ENCODE data around the gene ZCRB1. TPM values are rescaled to one million over a fixed set of nuclear protein-coding genes. Genes with fewer than 3 reads are reported as not detected.

ZCRB1 gene
- total RNA-seq, 1 donor from 2014 or later, result 4.4 TPM

- no peak for TF ChIP-seq CTCF (IDR thresholded peaks at IDR 0.05)
- H3K27me3 ChIP-seq, result no peaks in the 10 kb centered on the region
- peaks cover 0 to 9% of the 10 kb centered on the region in 2 donors for H3K36me3 ChIP-seq
- DNase-seq (ENCODE audit: low spot score in 2 of 2), result no peak
- H3K27ac ChIP-seq, result no peak overlapping the region
- no peaks in the 10 kb centered on the region for H3K9me3 ChIP-seq
- intact Hi-C loops (cut with DNase I), result loop anchor here (10.0 kb wide), 1 partner anchor 261 kb away; the partner anchor contains the start of gene PRICKLE1
- peaks cover 0 to 13% of the 10 kb centered on the region in 2 donors for H3K4me1 ChIP-seq
- H3K4me3 ChIP-seq, result no peak overlapping the region
Measured at GRCh38 chr12:42323856-42324255, 2.0 kb downstream of the ZCRB1 start.

DNA sequence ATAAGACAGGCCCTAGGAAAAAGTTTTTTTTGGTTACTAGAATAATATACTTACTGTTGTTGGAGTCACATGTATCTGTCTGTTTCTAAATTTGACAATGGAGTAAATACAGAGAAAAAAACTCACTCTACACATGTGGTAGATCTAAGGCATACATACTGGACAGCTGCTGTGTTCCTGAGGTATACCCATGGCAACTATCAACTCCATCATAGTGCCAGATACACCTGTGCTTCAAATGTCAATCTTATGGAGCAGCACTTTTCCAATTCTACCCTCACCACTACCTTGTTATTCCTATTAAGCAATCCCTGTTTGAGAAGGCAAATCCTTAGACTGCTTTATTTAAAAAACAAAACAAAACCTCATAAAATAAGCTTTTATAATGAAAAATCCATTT is 3.3 kb downstream of the ZCRB1 start:
- H3K4me1 ChIP-seq, result peaks cover 0 to 10% of the 10 kb centered on the region in 2 donors
- no peak for DNase-seq (ENCODE audit: low spot score in 2 of 2)
- H3K9me3 ChIP-seq, result no peaks in the 10 kb centered on the region
- intact Hi-C loops (cut with DNase I), result loop anchor here (10.0 kb wide), 1 partner anchor 262 kb away; the partner anchor contains the start of gene PRICKLE1
- no peak overlapping the region for H3K4me3 ChIP-seq
- peaks cover 5 to 12% of the 10 kb centered on the region in 2 donors for H3K36me3 ChIP-seq
- no peak for TF ChIP-seq CTCF (IDR thresholded peaks at IDR 0.05)
- H3K27me3 ChIP-seq, result no peaks in the 10 kb centered on the region
- no peak overlapping the region for H3K27ac ChIP-seq

DNA sequence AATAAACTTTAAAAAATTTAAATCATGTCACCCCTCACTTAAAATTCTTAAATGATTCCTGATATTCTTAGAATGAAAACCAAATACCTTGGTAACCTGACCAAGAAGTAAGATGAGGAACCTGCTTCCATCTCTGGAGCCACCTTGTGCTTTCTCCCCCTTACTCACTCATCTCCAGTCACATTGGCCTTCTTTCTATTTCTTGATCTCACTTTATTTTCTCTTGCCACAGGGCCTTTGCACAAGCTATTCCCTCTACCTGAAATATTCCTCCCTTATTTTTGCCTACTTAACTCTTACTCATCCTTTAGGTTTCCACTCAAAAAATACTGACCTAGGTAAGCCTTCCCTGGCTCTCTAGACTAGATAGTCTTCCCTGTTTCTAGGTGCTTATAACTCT is 5.1 kb downstream of the ZCRB1 start:
- Histone ChIP-seq H3K9me3 (no peaks in the 10 kb centered on the region), H3K27me3 (no peaks in the 10 kb centered on the region), H3K27ac (no peak overlapping the region), H3K4me1 (peaks cover 0 to 2% of the 10 kb centered on the region in 2 donors), H3K4me3 (no peak overlapping the region), H3K36me3 (peaks cover 19 to 30% of the 10 kb centered on the region in 2 donors)
- intact Hi-C loops (cut with DNase I), result loop anchor here (10.0 kb wide), 1 partner anchor 264 kb away; the partner anchor contains the start of gene PRICKLE1
- TF ChIP-seq CTCF (IDR thresholded peaks at IDR 0.05), result no peak
- DNase-seq (ENCODE audit: low spot score in 2 of 2), result no peak

DNA sequence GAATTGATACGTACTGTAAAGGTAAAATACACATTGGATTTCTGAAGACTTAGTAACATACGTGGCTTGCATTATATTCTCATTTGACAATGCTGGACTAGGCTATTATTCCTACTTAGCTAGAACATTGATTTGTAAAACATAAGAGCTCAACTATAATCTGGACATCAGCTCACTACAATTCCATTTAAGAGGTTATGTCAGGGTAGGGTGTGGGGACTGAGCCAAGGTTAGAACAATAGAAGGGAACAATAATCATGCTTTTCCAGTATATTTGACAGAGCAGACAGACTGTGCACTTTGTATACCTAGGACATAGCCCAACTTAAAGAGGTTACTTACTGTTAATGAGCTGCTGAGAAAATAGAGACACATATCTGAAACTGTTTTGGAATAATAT is 10.8 kb downstream of the ZCRB1 start:
- peaks cover 40 to 61% of the 10 kb centered on the region in 2 donors for H3K36me3 ChIP-seq
- TF ChIP-seq CTCF (IDR thresholded peaks at IDR 0.05), result no peak
- DNase-seq (ENCODE audit: low spot score in 2 of 2), result no peak

DNA sequence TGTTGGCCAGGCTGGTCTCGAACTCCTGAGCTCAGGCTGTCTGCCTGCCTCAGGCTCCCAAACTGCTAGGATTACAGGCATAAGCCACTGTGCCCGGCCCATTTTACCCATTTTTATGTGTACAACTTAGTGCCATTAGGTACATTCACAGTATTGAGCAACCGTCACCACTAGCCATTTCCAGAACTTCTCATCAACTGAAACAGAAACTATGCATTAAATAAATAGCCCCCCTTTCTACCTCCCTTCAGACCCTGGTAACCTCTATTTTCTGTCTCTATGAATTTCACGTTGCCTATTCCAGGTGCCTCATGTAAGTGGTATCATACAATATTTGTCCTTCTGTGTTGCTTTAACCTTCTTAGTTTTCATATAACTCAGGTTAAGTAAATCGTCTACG is 15.9 kb downstream of the ZCRB1 start:
- no peak for TF ChIP-seq CTCF (IDR thresholded peaks at IDR 0.05)

More for the DNA sequence above, 10.8 kb downstream of the ZCRB1 start:
- Histone ChIP-seq H3K27me3 (no peaks in the 10 kb centered on the region), H3K4me1 (no peaks in the 10 kb centered on the region), H3K27ac (no peak overlapping the region), H3K9me3 (no peaks in the 10 kb centered on the region), H3K4me3 (no peak overlapping the region)
- intact Hi-C loops (cut with DNase I), result no loop called here

DNA sequence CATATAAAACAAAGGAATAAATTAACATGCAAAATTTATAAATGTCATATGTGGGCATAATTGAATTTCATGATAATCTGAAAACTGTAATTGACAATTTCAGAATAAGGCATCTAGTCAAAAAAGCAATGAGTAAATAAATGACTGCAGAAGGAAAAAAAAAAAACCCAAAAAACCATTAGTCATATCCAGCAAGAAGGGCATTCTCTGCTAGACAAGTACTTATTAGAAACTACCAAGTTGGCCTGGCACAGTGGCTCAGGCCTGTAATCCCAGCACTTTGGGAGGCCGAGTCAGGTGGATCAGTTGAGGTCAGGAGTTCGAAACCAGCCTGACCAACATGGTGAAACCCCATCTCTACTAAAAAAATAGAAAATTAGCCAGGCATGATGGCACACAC is 17.5 kb downstream of the ZCRB1 start:
- DNase-seq (ENCODE audit: low spot score in 2 of 2), result no peak

More for the DNA sequence above, 15.9 kb downstream of the ZCRB1 start:
- Histone ChIP-seq H3K36me3 (peaks cover 18 to 33% of the 10 kb centered on the region in 2 donors), H3K4me3 (no peak overlapping the region), H3K4me1 (no peaks in the 10 kb centered on the region), H3K9me3 (no peaks in the 10 kb centered on the region), H3K27ac (no peak overlapping the region), H3K27me3 (no peaks in the 10 kb centered on the region)
- DNase-seq (ENCODE audit: low spot score in 2 of 2), result no peak
- intact Hi-C loops (cut with DNase I), result no loop called here

More for the DNA sequence above, 17.5 kb downstream of the ZCRB1 start:
- no peaks in the 10 kb centered on the region for H3K4me1 ChIP-seq
- no peak overlapping the region for H3K4me3 ChIP-seq
- TF ChIP-seq CTCF (IDR thresholded peaks at IDR 0.05), result no peak
- H3K27me3 ChIP-seq, result no peaks in the 10 kb centered on the region
- H3K36me3 ChIP-seq, result peaks cover 10 to 21% of the 10 kb centered on the region in 2 donors
- no peaks in the 10 kb centered on the region for H3K9me3 ChIP-seq
- H3K27ac ChIP-seq, result no peak overlapping the region
- intact Hi-C loops (cut with DNase I), result no loop called here
